OCI-LY1 (cell line): ENCODE data around the gene SLC39A6.

Experiments used
- H2AFZ ChIP-seq: fragments of 200-600 bp; sonication (generic), shearing (Covaris generic); 2 replicates; pipeline ENCODE4 v1.6.0; 2014; ENCODE audit warnings: antibody characterized with exemption, mild to moderate bottlenecking, low read length
- H3F3A ChIP-seq: fragments of 200-600 bp; sonication (generic), shearing (Covaris generic); 2 replicates; pipeline ENCODE4 v1.6.0; 2014; ENCODE audit warnings: mild to moderate bottlenecking, antibody characterized with exemption, low read length, moderate library complexity; ENCODE audit not compliant: insufficient read depth
- H3K27ac ChIP-seq: fragments of 200-600 bp; sonication (generic); 2 replicates; pipeline ENCODE4 v1.5.1; 2014; ENCODE audit warnings: low read length, mixed run types, mild to moderate bottlenecking, low read depth; ENCODE audit not compliant: poor library complexity, severe bottlenecking
- H3K27me3 ChIP-seq: fragments of 200-600 bp; sonication (generic); 2 replicates; pipeline ENCODE4 v1.6.0; 2014; ENCODE audit warnings: antibody characterized with exemption, mild to moderate bottlenecking, low read length, moderate library complexity; ENCODE audit not compliant: insufficient read depth
- H3K36me3 ChIP-seq: fragments of 200-600 bp; sonication (generic); 2 replicates; pipeline ENCODE4 v1.6.1; 2014; ENCODE audit warnings: mild to moderate bottlenecking, antibody characterized with exemption, low read length, moderate library complexity, mixed read lengths; ENCODE audit not compliant: insufficient read depth
- H3K4me1 ChIP-seq: fragments of 200-600 bp; sonication (generic); 2 replicates; pipeline ENCODE4 v1.5.1; 2014; ENCODE audit warnings: mild to moderate bottlenecking, low read length, moderate library complexity; ENCODE audit not compliant: insufficient read depth, severe bottlenecking
- H3K4me2 ChIP-seq: fragments of 200-600 bp; sonication (generic), shearing (Covaris generic); 2 replicates; pipeline ENCODE4 v1.6.1; 2014; ENCODE audit warnings: low read length
- H3K4me3 ChIP-seq: fragments of 200-600 bp; sonication (generic); 2 replicates; pipeline ENCODE4 v1.5.1; 2014; ENCODE audit warnings: low read length, low read depth, mild to moderate bottlenecking, mixed read lengths; ENCODE audit not compliant: poor library complexity, severe bottlenecking
- H3K79me2 ChIP-seq: fragments of 200-600 bp; shearing (Covaris generic); 2 replicates; pipeline ENCODE4 v1.6.1; 2016; ENCODE audit warnings: mixed run types, low read length, mixed read lengths; ENCODE audit not compliant: insufficient read depth
- H3K9ac ChIP-seq: fragments of 200-600 bp; sonication (generic), shearing (Covaris generic); 2 replicates; pipeline ENCODE4 v1.6.1; 2014; ENCODE audit warnings: mild to moderate bottlenecking, low read length, mixed read lengths
- H3K9me2 ChIP-seq: fragments of 200-600 bp; sonication (generic), shearing (Covaris generic); 2 replicates; pipeline ENCODE4 v1.6.1; 2014; ENCODE audit warnings: low read depth, mild to moderate bottlenecking, low read length, mixed read lengths
- H3K9me3 ChIP-seq: fragments of 200-600 bp; shearing (Covaris generic); 2 replicates; pipeline ENCODE4 v1.6.1; 2014; ENCODE audit warnings: low read length, mixed read lengths
- H4K20me1 ChIP-seq: fragments of 200-600 bp; sonication (generic), shearing (Covaris generic); 2 replicates; pipeline ENCODE4 v1.6.0; 2016; ENCODE audit warnings: mild to moderate bottlenecking, low read length; ENCODE audit not compliant: insufficient read depth
- EZH2 ChIP-seq: fragments of 200-600 bp; sonication (generic), shearing (Covaris generic); IDR thresholded peaks from 2 replicates; pipeline ENCODE4 v1.8.0; 2017; ENCODE audit warnings: borderline replicate concordance, mixed run types, mild to moderate bottlenecking, antibody characterized with exemption, low read length, moderate library complexity, mixed read lengths

SLC39A6 gene

DNA sequence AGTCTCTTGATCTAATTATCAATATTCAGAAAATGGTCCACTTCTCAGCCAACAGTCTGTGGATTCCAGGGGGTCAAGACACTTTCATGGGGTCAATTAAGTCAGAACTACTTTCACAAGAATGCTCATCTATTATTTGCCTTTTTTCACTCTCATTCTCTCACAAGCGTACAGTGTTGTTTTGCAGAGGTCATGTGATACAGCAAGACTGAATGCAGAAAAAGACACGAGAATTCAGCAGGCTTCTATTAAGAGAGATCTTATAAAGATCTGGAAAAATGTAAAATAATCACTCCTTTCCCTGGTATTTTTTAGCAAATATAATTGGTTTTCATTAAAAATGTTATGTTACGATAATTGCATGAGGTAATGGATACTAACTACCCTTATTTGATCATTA lies 70.5 kb downstream of the SLC39A6 start:
- H3K27me3 ChIP-seq = no peaks in the 10 kb centered on the region
- H3K9me2 ChIP-seq = no peaks in the 10 kb centered on the region
- H3K4me1 ChIP-seq = peaks cover 40% of the 10 kb centered on the region
- no peak overlapping the region for H3K4me3 ChIP-seq
- H3K27ac ChIP-seq = no peak overlapping the region
- peaks cover 11% of the 10 kb centered on the region for H3K36me3 ChIP-seq
- no peaks in the 10 kb centered on the region for H4K20me1 ChIP-seq
- H3K4me2 ChIP-seq = no peak overlapping the region
- H3F3A ChIP-seq = peaks cover 4% of the 10 kb centered on the region; the same call in 1 of the 2 replicates
- TF ChIP-seq EZH2 = no peak
- H3K79me2 ChIP-seq = peaks cover 96% of the 10 kb centered on the region
- no peak overlapping the region for H3K9ac ChIP-seq
- H2AFZ ChIP-seq = no peak overlapping the region
- peaks cover 1% of the 10 kb centered on the region for H3K9me3 ChIP-seq
